Measurements from ENCODE around the gene LYST. TPM values are rescaled to one million over a fixed set of nuclear protein-coding genes. Genes with fewer than 3 reads are reported as not detected.

The LYST gene
- total RNA-seq, 2 experiments from 2014 or later = 4.0 to 8.2 TPM

- no peaks in the 10 kb centered on the region for H3K9me2 ChIP-seq (ENCODE audit: insufficient read depth, low read length)
- intact Hi-C loops (cut with micrococcal nuclease; ENCODE audit: unreplicated experiment) = no loop called here
- no peaks in the 10 kb centered on the region for H4K20me1 ChIP-seq (ENCODE audit: insufficient read depth, low read length)
- no peak for TF ChIP-seq EZH2phosphoT487 (IDR thresholded peaks at IDR 0.05; ENCODE audit: borderline replicate concordance, low read depth, low read length)
- no peak for TF ChIP-seq CTCF (conservative IDR thresholded peaks at IDR 0.05; ENCODE audit: low read length)
- no TSS peak for BruUV-seq (replicated peaks)
- H3K79me2 ChIP-seq (ENCODE audit: insufficient read depth, low read depth, low read length) = no peaks in the 10 kb centered on the region
- peaks cover 13% of the 10 kb centered on the region for H3K4me1 ChIP-seq (ENCODE audit: insufficient read depth, low read length, poor library complexity, severe bottlenecking)
- no peak overlapping the region for H2AFZ ChIP-seq (ENCODE audit: low read length)
- no peak overlapping the region for H3K4me2 ChIP-seq (ENCODE audit: low read length)
- no peak for DNase-seq (ENCODE audit: low spot score)
- H3K27ac ChIP-seq (ENCODE audit: low read depth, low read length, poor library complexity, severe bottlenecking) = no peak overlapping the region
- POLR2A ChIA-PET = interaction anchor here (2.1 kb wide), 1 partner anchor 9 kb away, joined by 10 read pairs; no protein-coding TSS in a partner anchor
- CTCF ChIA-PET (ENCODE audit: unreplicated experiment) = interaction anchor here (0.6 kb wide), 1 partner anchor 276 kb away, joined by 3 read pairs; no protein-coding TSS in a partner anchor
- H3K4me3 ChIP-seq (ENCODE audit: low read depth, low read length, poor library complexity, severe bottlenecking) = no peak overlapping the region
- H3K9me3 ChIP-seq (ENCODE audit: low read length) = no peaks in the 10 kb centered on the region
- no peaks in the 10 kb centered on the region for H3K36me3 ChIP-seq (ENCODE audit: insufficient read depth, low read length)
Observed at GRCh38 chr1:235878082-235878811, 11.5 kb upstream of the LYST start.

DNA sequence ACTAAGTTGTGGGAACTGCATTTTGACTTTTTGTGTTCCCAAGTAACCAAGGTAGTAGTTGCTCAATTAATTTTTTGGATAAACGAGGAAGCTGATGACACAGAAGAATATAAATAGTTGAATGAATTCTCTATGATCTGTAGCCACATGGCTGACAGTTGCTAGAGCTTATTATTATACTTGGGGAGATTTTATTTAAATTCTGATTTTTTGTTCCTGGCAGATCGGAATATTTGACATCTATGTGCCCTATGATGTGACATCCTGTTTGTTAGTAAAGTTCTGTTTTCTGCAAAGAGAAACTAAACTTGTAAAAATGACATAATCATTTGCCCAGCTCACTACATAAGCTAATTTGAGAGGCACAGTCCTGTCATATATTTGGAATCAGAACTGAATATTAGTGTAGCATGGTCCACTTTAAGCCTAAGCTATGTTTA is 9.7 kb upstream of the LYST start:
- H3K27ac ChIP-seq (ENCODE audit: low read depth, low read length, poor library complexity, severe bottlenecking) = no peak overlapping the region
- peaks cover 13% of the 10 kb centered on the region for H3K4me1 ChIP-seq (ENCODE audit: insufficient read depth, low read length, poor library complexity, severe bottlenecking)
- H3K79me2 ChIP-seq (ENCODE audit: insufficient read depth, low read depth, low read length) = no peaks in the 10 kb centered on the region
- intact Hi-C loops (cut with micrococcal nuclease; ENCODE audit: unreplicated experiment) = no loop called here
- no TSS peak for BruUV-seq (replicated peaks)
- no peak overlapping the region for H2AFZ ChIP-seq (ENCODE audit: low read length)
- no peaks in the 10 kb centered on the region for H3K9me3 ChIP-seq (ENCODE audit: low read length)
- no peaks in the 10 kb centered on the region for H4K20me1 ChIP-seq (ENCODE audit: insufficient read depth, low read length)
- no peak for DNase-seq (ENCODE audit: low spot score)
- ChIA-PET POLR2A (interaction anchor here (0.7 to 1.4 kb wide), 4 partner anchors 11 to 62 kb away, joined by 3 to 6 read pairs (median 4); no protein-coding TSS in a partner anchor), CTCF (ENCODE audit: unreplicated experiment) (no interaction called here)
- no peak overlapping the region for H3K4me2 ChIP-seq (ENCODE audit: low read length)
- H3K36me3 ChIP-seq (ENCODE audit: insufficient read depth, low read length) = no peaks in the 10 kb centered on the region
- H3K4me3 ChIP-seq (ENCODE audit: low read depth, low read length, poor library complexity, severe bottlenecking) = no peak overlapping the region
- no peaks in the 10 kb centered on the region for H3K9me2 ChIP-seq (ENCODE audit: insufficient read depth, low read length)
- TF ChIP-seq CTCF (conservative IDR thresholded peaks at IDR 0.05; ENCODE audit: low read length) (no peak), EZH2phosphoT487 (IDR thresholded peaks at IDR 0.05; ENCODE audit: borderline replicate concordance, low read depth, low read length) (no peak)

DNA sequence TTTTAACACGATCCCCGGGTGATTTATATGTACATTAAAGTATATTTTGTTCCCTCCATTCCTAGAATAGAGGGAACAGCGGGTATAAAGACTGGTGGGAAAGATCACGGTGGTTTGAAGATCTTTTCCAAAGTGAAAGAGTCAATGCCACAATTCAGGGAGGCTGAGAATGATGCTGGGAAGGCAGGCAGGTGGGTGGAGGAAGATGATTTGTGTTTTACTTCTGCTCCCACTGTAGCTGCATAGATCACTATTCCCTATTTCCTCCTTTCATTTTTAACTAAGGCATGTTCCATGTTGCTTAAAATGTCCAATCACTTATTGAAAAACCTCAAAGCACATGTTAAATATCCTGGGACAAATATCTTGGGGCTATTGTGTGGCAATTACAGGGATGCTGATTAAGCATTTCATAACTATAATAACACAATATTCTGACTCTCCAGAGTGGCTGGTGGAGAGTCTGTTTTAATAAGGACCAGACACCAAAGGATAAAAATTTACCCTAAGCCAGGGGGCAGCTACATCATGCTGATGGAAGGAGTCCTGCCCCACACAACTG is 8.4 kb upstream of the LYST start:
- intact Hi-C loops (cut with micrococcal nuclease; ENCODE audit: unreplicated experiment) = no loop called here
- DNase-seq (ENCODE audit: low spot score) = no peak
- Histone ChIP-seq H2AFZ (ENCODE audit: low read length) (no peak overlapping the region), H4K20me1 (ENCODE audit: insufficient read depth, low read length) (no peaks in the 10 kb centered on the region), H3K9me3 (ENCODE audit: low read length) (no peaks in the 10 kb centered on the region), H3K4me1 (ENCODE audit: insufficient read depth, low read length, poor library complexity, severe bottlenecking) (peaks cover 10% of the 10 kb centered on the region), H3K4me2 (ENCODE audit: low read length) (no peak overlapping the region), H3K79me2 (ENCODE audit: insufficient read depth, low read depth, low read length) (no peaks in the 10 kb centered on the region), H3K36me3 (ENCODE audit: insufficient read depth, low read length) (no peaks in the 10 kb centered on the region), H3K27ac (ENCODE audit: low read depth, low read length, poor library complexity, severe bottlenecking) (no peak overlapping the region), H3K4me3 (ENCODE audit: low read depth, low read length, poor library complexity, severe bottlenecking) (no peak overlapping the region), H3K9me2 (ENCODE audit: insufficient read depth, low read length) (no peaks in the 10 kb centered on the region)
- BruUV-seq (replicated peaks) = no TSS peak
- TF ChIP-seq CTCF (conservative IDR thresholded peaks at IDR 0.05; ENCODE audit: low read length) = no peak
- TF ChIP-seq EZH2phosphoT487 (IDR thresholded peaks at IDR 0.05; ENCODE audit: borderline replicate concordance, low read depth, low read length) = no peak
- ChIA-PET POLR2A (no interaction called here), CTCF (ENCODE audit: unreplicated experiment) (no interaction called here)

Measured in OCI-LY7 (cell line).